HCT116 (cell line): ENCODE results near the gene MN1. TPM values are rescaled to one million over a fixed set of nuclear protein-coding genes. Genes with fewer than 3 reads are reported as not detected.

Experiments
- ATAC-seq: fragments of 200-7000 bp; cut with Tn5 transposase; 2 replicates; pipeline ENCODE4 v1.9.1; 2020; ENCODE audit warnings: mild to moderate bottlenecking, moderate library complexity
- BruUV-seq: library from RNA; stranded (reverse); fragments of 400-500 nt; replicated peaks from 2 replicates; lab custom pipeline; 2021; lab: Mats Ljungman, UMichigan
- CTCF ChIA-PET: fragments of 300-600 bp; sonication (Branson Sonifier 250); formaldehyde crosslinking; loops from one replicate; lab custom pipeline; 2021; ENCODE audit warnings: antibody characterized with exemption; lab: Charles Lee
- POLR2A ChIA-PET: fragments of 300-600, 350-600 bp; sonication (Branson Sonifier 250); formaldehyde crosslinking; loops from one replicate; lab custom pipeline; 2021; ENCODE audit warnings: antibody characterized with exemption; lab: Charles Lee
- RAD21 ChIA-PET, 2 experiments: fragments of 300-600 bp; sonication (Branson Sonifier 250); formaldehyde crosslinking; loops; one replicate each; lab custom pipeline; 2023; ENCODE audit warnings: low total read pairs in 2 of 2; ENCODE audit not compliant: uncharacterized antibody in 2 of 2, unreplicated experiment in 2 of 2, low non-redundant PET in 1 of 2; lab: Charles Lee
- DNase-seq: peaks from one replicate; pipeline ENCODE4 v3.0.0-alpha.2; 2010; ENCODE audit warnings: low read depth, low spot score
- H2AFZ ChIP-seq: fragments of 200-600 bp; shearing (Covaris generic), sonication (generic); 2 replicates; pipeline ENCODE4 v1.6.1; 2017; ENCODE audit warnings: low read depth, mixed run types, mixed read lengths, antibody characterized with exemption, low read length; ENCODE audit not compliant: poor library complexity, severe bottlenecking
- H3K27ac ChIP-seq: 2 replicates; pipeline ENCODE4 v1.5.1; 2012; ENCODE audit warnings: low read depth, low read length
- H3K27me3 ChIP-seq: fragments of 200-600 bp; sonication (generic); 2 replicates; pipeline ENCODE4 v1.6.1; 2016; ENCODE audit warnings: mixed run types, low read length, mixed read lengths; ENCODE audit not compliant: insufficient read depth
- H3K36me3 ChIP-seq, 2 experiments: fragments of 200-500 bp in 1 of 2; fragments of 200-600 bp in 1 of 2; sonication (Bioruptor generic) in 1 of 2; sonication (generic) in 1 of 2; 2 replicates each; pipeline versions ENCODE4 v1.5.1 to v1.6.1; 2014 to 2016; ENCODE audit warnings: low read length in 2 of 2, inconsistent platforms in 1 of 2, mixed read lengths in 1 of 2, mixed run types in 1 of 2; ENCODE audit not compliant: insufficient read depth in 2 of 2, control insufficient read depth in 1 of 2
- H3K4me1 ChIP-seq, 2 experiments: fragments of 200-600 bp in 1 of 2; sonication (generic) in 1 of 2; 2 replicates each; pipeline versions ENCODE4 v1.5.1 to v1.6.1; 2012 to 2017; ENCODE audit warnings: low read length in 2 of 2, inconsistent platforms in 1 of 2, mild to moderate bottlenecking in 1 of 2, mixed read lengths in 1 of 2, mixed run types in 1 of 2, moderate library complexity in 1 of 2; ENCODE audit not compliant: insufficient read depth in 2 of 2, control insufficient read depth in 1 of 2
- H3K4me2 ChIP-seq: fragments of 200-600 bp; sonication (generic); 2 replicates; pipeline ENCODE4 v1.6.1; 2017; ENCODE audit warnings: mixed run types, low read length, mixed read lengths
- H3K4me3 ChIP-seq, 2 experiments: fragments of 200-600 bp in 1 of 2; sonication (generic) in 1 of 2; replicated peaks in 1 of 2; 2 replicates each; pipeline ENCODE4 v1.5.1; 2011 to 2016; ENCODE audit warnings: low read length in 2 of 2, control low read depth in 1 of 2, low read depth in 1 of 2, mild to moderate bottlenecking in 1 of 2, mixed read lengths in 1 of 2, mixed run types in 1 of 2
- H3K79me2 ChIP-seq: fragments of 200-600 bp; sonication (generic); 2 replicates; pipeline ENCODE4 v1.6.1; 2017; ENCODE audit warnings: mild to moderate bottlenecking, mixed run types, low read length, moderate library complexity, mixed read lengths; ENCODE audit not compliant: insufficient read depth
- H3K9ac ChIP-seq: fragments of 200-600 bp; sonication (generic); 2 replicates; pipeline ENCODE4 v1.6.1; 2016; ENCODE audit warnings: low read length, mixed read lengths
- H3K9me2 ChIP-seq: fragments of 200-600 bp; sonication (generic), shearing (Covaris generic); 2 replicates; pipeline ENCODE4 v1.6.1; 2017; ENCODE audit warnings: mixed run types, mild to moderate bottlenecking, moderate library complexity; ENCODE audit not compliant: insufficient read depth
- H3K9me3 ChIP-seq, 2 experiments: fragments of 200-500 bp in 1 of 2; fragments of 200-600 bp in 1 of 2; sonication (Bioruptor generic) in 1 of 2; sonication (generic) in 1 of 2; 2 replicates each; pipeline ENCODE4 v1.6.1; 2014 to 2017; ENCODE audit warnings: low read length in 2 of 2, mixed read lengths in 2 of 2, inconsistent platforms in 1 of 2, low read depth in 1 of 2, mild to moderate bottlenecking in 1 of 2, mixed run types in 1 of 2, moderate library complexity in 1 of 2; ENCODE audit not compliant: control insufficient read depth in 1 of 2, insufficient read depth in 1 of 2
- H4K20me1 ChIP-seq: fragments of 200-600 bp; sonication (generic), shearing (Covaris generic); 2 replicates; pipeline ENCODE4 v1.6.1; 2017; ENCODE audit warnings: mixed run types, mild to moderate bottlenecking, moderate library complexity; ENCODE audit not compliant: insufficient read depth
- CEBPB ChIP-seq: IDR thresholded peaks from 2 replicates; pipeline ENCODE4 v1.6.1; 2012; ENCODE audit warnings: low read depth
- ELF1 ChIP-seq: IDR thresholded peaks from 2 replicates; pipeline ENCODE4 v1.6.1; 2012; ENCODE audit warnings: low read depth, borderline replicate concordance
- EZH2 ChIP-seq: fragments of 200-600 bp; sonication (generic); IDR thresholded peaks from 2 replicates; pipeline ENCODE4 v1.6.1; 2017; ENCODE audit warnings: antibody characterized with exemption, mixed run types
- JUND ChIP-seq: IDR thresholded peaks from 2 replicates; pipeline ENCODE4 v1.6.1; 2012
- POLR2AphosphoS5 ChIP-seq: IDR thresholded peaks from 2 replicates; pipeline ENCODE4 v1.6.1; 2011; ENCODE audit warnings: mild to moderate bottlenecking, low read depth, low read length, moderate library complexity
- RAD21 ChIP-seq: IDR thresholded peaks from 2 replicates; pipeline ENCODE4 v1.6.1; 2012; ENCODE audit warnings: low read depth, mild to moderate bottlenecking
- SP1 ChIP-seq: IDR thresholded peaks from 2 replicates; pipeline ENCODE4 v1.6.1; 2012; ENCODE audit warnings: low read depth
- SRF ChIP-seq: IDR thresholded peaks from 2 replicates; pipeline ENCODE4 v1.6.1; 2012; ENCODE audit warnings: low read depth
- TCF7L2 ChIP-seq: IDR thresholded peaks from 2 replicates; pipeline ENCODE4 v1.7.0; 2011; ENCODE audit warnings: borderline replicate concordance, inconsistent platforms; ENCODE audit not compliant: insufficient read depth, insufficient read length; ENCODE audit errors: extremely low read depth
- ZFX ChIP-seq: fragments of 450-650 bp; IDR thresholded peaks from 2 replicates; pipeline ENCODE4 v1.6.1; 2017
- intact Hi-C: fragments of 100-400 bp; cut with micrococcal nuclease; formaldehyde crosslinking; loops from 2 replicates; pipeline ENCODE4 v1.10.0; 2022
- total RNA-seq: library from RNA; stranded (reverse); gene quantifications from one replicate; pipeline ENCODE4 v1.2.1, GENCODE V29; 2021; ENCODE audit not compliant: unreplicated experiment
- TF ChIP-seq, protein P1 (sequence below): IDR thresholded peaks from 2 replicates; pipeline ENCODE4 v1.6.1; 2011; ENCODE audit warnings: mild to moderate bottlenecking, low read length, moderate library complexity; ENCODE audit not compliant: insufficient replicate concordance; ENCODE audit errors: extremely low read depth
- TF ChIP-seq, protein P2 (sequence below), 3 experiments: fragments of 200-600 bp in 1 of 3; sonication (generic) in 1 of 3; IDR thresholded peaks in 2 of 3; conservative IDR thresholded peaks in 1 of 3; 2 replicates each; pipeline ENCODE4 v1.5.1; 2012 to 2017; ENCODE audit warnings: low read depth in 2 of 3, low read length in 2 of 3, antibody characterized with exemption in 1 of 3, borderline replicate concordance in 1 of 3, control low read depth in 1 of 3, mild to moderate bottlenecking in 1 of 3, mixed read lengths in 1 of 3, mixed run types in 1 of 3, moderate library complexity in 1 of 3; ENCODE audit not compliant: insufficient read depth in 1 of 3
- TF ChIP-seq, protein P3 (sequence below): IDR thresholded peaks from 2 replicates; pipeline ENCODE4 v1.6.1; 2012; ENCODE audit warnings: low read depth

Gene MN1
- total RNA-seq, 1 experiment from 2014 or later = 2.9 TPM

DNA sequence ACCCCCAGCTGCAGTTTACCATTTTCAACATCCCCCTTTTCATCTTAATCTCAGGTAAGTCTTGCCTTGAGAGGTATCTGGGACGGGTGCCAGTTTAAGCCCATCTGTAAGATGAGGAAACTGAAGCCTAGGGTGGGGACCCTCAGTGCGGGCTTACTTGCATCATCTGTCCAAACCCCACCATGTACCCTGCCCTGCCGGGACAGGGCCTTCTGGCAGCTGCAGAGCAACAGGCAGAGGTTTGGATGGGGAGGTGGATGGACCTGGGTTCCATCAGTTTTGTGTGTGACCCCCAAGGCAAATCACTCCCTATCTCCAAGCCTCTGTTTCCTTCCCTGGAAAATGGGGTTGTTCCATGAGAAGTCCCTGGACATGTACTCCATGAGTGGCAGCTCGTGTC is 67.5 kb downstream of the MN1 start:
- CTCF ChIA-PET = no interaction called here
- peaks cover 0 to 3% of the 10 kb centered on the region in 2 experiments; a peak in 1 of 4 replicates for H3K9me3 ChIP-seq
- no peak for ATAC-seq
- no peak overlapping the region for H3K27ac ChIP-seq
- POLR2A ChIA-PET = no interaction called here
- H2AFZ ChIP-seq = no peak overlapping the region
- H3K4me3 ChIP-seq = no peak overlapping the region
- H3K9ac ChIP-seq = no peak overlapping the region
- H3K27me3 ChIP-seq = no peaks in the 10 kb centered on the region; the same call in 1 of the 2 replicates
- no peaks in the 10 kb centered on the region for H4K20me1 ChIP-seq
- BruUV-seq = no TSS peak
- intact Hi-C loops = no loop called here
- no peak for DNase-seq
- H3K79me2 ChIP-seq = no peaks in the 10 kb centered on the region
- H3K4me2 ChIP-seq = no peak overlapping the region
- RAD21 ChIA-PET = no interaction called here
- H3K4me1 ChIP-seq = no peaks in the 10 kb centered on the region
- H3K36me3 ChIP-seq = no peaks in the 10 kb centered on the region
- no peak for TF ChIP-seq EZH2
- TF ChIP-seq, protein P1, sequence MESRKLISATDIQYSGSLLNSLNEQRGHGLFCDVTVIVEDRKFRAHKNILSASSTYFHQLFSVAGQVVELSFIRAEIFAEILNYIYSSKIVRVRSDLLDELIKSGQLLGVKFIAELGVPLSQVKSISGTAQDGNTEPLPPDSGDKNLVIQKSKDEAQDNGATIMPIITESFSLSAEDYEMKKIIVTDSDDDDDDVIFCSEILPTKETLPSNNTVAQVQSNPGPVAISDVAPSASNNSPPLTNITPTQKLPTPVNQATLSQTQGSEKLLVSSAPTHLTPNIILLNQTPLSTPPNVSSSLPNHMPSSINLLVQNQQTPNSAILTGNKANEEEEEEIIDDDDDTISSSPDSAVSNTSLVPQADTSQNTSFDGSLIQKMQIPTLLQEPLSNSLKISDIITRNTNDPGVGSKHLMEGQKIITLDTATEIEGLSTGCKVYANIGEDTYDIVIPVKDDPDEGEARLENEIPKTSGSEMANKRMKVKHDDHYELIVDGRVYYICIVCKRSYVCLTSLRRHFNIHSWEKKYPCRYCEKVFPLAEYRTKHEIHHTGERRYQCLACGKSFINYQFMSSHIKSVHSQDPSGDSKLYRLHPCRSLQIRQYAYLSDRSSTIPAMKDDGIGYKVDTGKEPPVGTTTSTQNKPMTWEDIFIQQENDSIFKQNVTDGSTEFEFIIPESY = no peak
- TF ChIP-seq SP1 = no peak
- TF ChIP-seq CEBPB = no peak
- no peak for TF ChIP-seq ELF1
- no peak for TF ChIP-seq SRF
- TF ChIP-seq, protein P2, sequence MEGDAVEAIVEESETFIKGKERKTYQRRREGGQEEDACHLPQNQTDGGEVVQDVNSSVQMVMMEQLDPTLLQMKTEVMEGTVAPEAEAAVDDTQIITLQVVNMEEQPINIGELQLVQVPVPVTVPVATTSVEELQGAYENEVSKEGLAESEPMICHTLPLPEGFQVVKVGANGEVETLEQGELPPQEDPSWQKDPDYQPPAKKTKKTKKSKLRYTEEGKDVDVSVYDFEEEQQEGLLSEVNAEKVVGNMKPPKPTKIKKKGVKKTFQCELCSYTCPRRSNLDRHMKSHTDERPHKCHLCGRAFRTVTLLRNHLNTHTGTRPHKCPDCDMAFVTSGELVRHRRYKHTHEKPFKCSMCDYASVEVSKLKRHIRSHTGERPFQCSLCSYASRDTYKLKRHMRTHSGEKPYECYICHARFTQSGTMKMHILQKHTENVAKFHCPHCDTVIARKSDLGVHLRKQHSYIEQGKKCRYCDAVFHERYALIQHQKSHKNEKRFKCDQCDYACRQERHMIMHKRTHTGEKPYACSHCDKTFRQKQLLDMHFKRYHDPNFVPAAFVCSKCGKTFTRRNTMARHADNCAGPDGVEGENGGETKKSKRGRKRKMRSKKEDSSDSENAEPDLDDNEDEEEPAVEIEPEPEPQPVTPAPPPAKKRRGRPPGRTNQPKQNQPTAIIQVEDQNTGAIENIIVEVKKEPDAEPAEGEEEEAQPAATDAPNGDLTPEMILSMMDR (IDR thresholded peaks at IDR 0.05 in 2 of 3, conservative IDR thresholded peaks at IDR 0.05 in 1 of 3; ENCODE audit: borderline replicate concordance in 1 of 3, insufficient read depth in 1 of 3, low read depth in 2 of 3, low read length in 2 of 3) = no peak
- no peak for TF ChIP-seq TCF7L2
- TF ChIP-seq ZFX = no peak
- no peak for TF ChIP-seq JUND
- TF ChIP-seq, protein P3, sequence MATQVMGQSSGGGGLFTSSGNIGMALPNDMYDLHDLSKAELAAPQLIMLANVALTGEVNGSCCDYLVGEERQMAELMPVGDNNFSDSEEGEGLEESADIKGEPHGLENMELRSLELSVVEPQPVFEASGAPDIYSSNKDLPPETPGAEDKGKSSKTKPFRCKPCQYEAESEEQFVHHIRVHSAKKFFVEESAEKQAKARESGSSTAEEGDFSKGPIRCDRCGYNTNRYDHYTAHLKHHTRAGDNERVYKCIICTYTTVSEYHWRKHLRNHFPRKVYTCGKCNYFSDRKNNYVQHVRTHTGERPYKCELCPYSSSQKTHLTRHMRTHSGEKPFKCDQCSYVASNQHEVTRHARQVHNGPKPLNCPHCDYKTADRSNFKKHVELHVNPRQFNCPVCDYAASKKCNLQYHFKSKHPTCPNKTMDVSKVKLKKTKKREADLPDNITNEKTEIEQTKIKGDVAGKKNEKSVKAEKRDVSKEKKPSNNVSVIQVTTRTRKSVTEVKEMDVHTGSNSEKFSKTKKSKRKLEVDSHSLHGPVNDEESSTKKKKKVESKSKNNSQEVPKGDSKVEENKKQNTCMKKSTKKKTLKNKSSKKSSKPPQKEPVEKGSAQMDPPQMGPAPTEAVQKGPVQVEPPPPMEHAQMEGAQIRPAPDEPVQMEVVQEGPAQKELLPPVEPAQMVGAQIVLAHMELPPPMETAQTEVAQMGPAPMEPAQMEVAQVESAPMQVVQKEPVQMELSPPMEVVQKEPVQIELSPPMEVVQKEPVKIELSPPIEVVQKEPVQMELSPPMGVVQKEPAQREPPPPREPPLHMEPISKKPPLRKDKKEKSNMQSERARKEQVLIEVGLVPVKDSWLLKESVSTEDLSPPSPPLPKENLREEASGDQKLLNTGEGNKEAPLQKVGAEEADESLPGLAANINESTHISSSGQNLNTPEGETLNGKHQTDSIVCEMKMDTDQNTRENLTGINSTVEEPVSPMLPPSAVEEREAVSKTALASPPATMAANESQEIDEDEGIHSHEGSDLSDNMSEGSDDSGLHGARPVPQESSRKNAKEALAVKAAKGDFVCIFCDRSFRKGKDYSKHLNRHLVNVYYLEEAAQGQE = no peak
- TF ChIP-seq RAD21 = no peak
- TF ChIP-seq POLR2AphosphoS5 = no peak
- no peaks in the 10 kb centered on the region for H3K9me2 ChIP-seq
